HG03025 (cell line): ENCODE data around the gene MAP7D1.
"Not testable (repeated sequence)": the region's sequence is repeated elsewhere in the genome, so short reads cannot be mapped to it uniquely, and the experiment has no call there.

Source experiments
- ATAC-seq: cut with Tn5 transposase; IDR thresholded peaks from one replicate; pipeline ENCODE4 v1.9.1; 2021; ENCODE audit warnings: mild to moderate bottlenecking, moderate library complexity; ENCODE audit not compliant: unreplicated experiment, low FRiP score

The MAP7D1 gene

DNA sequence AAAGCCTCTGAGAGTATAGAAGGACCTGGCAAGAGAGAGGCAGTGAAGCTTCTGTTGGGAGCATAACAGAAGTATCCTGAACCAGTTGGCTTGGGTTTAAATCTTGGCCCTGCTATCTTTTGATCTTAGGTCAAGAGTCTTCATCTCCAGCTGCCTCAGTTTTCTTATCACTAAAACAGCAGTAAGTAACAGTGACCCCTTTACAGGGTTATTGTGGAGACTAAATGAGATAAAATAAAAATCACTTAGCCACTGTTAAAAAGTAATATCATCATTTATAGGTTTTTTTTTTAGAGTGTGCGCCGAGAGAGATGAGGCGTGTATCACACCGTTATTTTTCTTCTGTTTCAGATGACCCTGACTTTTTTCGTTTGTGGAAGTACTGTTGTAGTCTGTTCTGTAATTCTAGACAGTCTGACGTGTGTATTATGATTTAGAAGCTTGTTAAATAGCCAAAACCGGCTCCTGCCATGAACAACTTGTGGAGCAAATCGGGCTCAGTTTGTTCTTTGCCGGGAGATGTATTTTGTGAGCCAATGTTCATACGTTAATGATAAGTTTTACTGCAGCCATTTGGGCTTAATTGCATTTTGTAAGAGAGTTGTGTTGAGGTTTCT lies 69.4 kb downstream of the MAP7D1 start:
- no peak for ATAC-seq

DNA sequence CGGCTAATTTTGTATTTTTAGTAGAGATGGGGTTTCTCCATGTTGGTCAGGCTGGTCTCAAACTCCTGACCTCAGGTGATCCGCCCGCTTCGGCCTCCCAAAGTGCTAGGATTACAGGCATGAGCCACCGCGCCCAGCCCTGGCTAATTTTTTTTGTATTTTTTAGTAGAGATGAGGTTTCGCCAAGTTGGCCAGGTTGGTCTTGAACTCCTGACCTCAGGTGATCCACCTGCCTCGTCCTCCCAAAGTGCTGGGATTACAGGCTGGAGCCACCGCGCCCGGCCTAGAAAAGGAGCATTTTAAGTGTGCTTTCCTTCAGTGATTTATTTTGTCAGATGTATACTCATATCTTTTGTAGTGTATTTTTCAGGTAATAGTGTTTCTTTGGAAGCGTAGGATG lies 74.3 kb downstream of the MAP7D1 start:
- ATAC-seq, result not testable (repeated sequence)
